ENCODE measurements around the gene TNFAIP8L2.
"Not testable (repeated sequence)": the region's sequence is repeated elsewhere in the genome, so short reads cannot be mapped to it uniquely, and the experiment has no call there.

The TNFAIP8L2 gene

DNA sequence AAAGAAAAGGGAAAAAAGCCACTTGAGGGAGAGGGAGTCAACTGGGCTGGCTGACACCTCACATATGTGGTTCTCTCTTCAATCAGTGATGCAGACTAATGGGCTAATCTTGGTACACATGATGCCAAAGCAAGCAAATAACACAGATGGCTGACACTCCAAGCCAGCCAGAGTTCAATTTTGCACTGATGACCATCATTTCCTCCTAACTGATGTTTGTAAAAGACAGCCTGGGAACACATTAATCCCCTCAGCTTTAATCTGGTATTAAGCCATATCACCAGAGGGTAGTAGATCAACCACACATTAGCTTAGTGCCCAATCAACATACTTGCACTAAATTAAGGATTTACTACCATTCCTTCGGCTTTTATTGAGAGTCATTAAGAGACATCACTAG is 30.8 kb downstream of the TNFAIP8L2 start:
- in situ Hi-C loops (cut with MboI; ENCODE audit: low sequenced_read_pairs) = no loop called here

DNA sequence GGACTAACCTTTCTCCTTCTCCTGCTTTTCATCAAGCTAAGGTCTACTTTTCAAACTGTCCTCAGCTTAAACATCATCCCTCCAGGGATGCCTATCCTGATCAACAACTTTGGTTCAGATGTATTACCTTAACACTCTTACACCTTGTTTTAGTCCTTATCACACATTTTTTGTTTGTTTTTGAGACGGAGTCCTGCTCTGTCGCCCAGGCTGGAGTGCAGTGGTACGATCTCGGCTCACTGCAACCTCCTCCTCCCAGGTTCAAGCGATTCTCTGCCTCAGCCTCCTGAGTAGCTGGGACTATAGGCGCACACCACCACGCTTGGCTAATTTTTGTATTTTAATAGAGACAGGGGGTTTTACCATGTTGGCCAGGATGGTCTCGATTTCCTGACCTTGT is 32.2 kb downstream of the TNFAIP8L2 start:
- in situ Hi-C loops (cut with MboI; ENCODE audit: low sequenced_read_pairs) = not testable (repeated sequence)

DNA sequence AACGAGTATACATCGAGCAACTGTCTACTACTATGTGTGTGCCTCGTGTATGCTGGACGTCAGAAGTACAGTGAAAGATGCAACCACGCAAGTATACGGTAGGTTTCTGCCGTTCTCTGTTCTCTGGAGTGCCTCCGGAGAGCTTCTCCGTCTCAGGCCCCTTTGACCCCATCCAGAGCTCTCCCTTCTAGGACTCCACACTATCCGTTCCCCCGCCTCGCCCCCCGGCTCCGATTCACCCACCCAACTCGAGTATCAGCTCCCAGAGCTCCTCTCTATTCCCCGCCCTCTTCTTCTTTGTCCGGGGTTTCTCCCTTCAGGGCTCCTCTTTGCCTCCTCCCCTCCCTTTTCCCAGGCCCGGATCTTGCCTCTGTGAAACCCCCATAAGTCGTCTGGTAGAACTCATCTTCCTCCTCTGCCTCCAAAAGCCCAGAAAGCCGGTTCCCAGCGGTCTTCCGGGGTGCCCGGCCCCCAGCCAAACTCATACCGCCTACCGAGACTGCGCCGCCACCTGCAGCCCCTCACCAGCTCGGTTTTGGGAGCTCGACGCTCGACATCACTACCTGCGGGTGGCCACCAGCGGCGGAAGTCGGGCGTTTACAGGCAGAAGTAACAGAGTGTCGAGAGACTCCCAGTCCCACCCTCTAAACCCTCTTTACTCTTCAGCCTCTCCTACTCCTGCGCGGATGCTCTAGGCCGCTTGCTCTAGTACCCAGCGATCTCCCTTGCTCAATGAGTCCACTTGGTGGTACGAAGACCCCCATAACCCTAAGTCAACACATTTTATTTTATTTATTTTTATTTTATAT is 33.4 kb downstream of the TNFAIP8L2 start, which contains the start of gene VPS72:
Gene VPS72 (minus strand): TSS at position 561 of the 809 bp plus-strand sequence. CDS start 76 bp downstream, at position 485.
- in situ Hi-C loops (cut with MboI; ENCODE audit: low sequenced_read_pairs) = no loop called here

DNA sequence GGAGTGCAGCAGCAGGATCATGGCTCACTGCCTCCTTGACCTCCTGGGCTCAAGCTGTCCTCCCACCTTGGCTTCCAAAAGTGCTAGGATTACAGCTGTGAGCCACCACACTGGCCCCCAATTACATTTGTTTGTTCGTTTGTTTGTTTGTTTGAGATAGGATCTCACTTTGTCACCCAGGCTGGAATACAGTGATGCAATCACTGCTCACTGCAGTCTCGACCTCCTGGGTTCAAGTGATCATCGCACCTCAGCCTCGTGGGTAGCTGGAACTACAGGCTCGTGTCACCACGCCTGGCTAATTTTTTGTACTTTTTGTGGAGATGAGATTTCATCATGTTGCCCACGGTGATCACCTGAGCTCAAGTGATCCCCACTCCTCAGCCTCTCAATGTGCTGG is 35.6 kb downstream of the TNFAIP8L2 start:
- in situ Hi-C loops (cut with MboI; ENCODE audit: low sequenced_read_pairs) = no loop called here

DNA sequence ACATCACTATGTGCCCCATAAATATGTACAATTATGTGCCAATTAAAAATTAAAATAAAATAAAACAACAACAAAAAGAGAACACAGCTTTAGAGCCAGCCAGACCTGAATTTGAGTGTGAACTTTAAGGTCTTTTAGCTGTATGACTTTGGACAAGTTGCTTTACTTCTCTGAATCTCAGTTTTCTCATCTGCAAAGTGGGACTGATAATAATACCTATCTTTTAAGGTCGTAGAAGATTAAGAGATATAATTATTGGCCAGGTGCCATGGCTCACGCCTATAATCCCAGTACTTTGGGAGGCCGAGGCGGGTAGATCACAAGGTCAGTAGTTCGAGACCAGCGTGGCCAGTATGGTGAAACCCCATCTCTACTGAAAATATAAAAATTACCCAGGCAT is 36.9 kb downstream of the TNFAIP8L2 start:
- in situ Hi-C loops (cut with MboI; ENCODE audit: low sequenced_read_pairs) = no loop called here

DNA sequence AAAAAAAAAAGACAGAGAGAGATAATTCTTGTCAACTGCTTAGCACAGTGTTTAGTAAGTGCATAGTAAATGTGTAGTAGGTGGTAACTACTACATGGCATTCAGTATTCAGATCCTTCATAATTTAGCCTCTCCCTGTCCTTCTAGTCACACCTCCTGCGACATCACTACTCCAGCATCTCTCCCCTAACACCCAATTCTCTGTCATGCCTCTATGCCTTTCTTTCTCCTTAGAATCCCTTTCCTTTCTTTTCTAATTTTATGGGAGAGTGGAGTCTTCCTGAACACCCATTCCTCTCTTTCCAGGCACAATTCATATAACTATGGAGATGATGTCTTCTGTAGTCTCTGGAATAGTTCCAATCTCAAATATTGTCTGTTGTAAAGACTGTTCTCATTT is 37.4 kb downstream of the TNFAIP8L2 start:
- in situ Hi-C loops (cut with MboI; ENCODE audit: low sequenced_read_pairs) = no loop called here

DNA sequence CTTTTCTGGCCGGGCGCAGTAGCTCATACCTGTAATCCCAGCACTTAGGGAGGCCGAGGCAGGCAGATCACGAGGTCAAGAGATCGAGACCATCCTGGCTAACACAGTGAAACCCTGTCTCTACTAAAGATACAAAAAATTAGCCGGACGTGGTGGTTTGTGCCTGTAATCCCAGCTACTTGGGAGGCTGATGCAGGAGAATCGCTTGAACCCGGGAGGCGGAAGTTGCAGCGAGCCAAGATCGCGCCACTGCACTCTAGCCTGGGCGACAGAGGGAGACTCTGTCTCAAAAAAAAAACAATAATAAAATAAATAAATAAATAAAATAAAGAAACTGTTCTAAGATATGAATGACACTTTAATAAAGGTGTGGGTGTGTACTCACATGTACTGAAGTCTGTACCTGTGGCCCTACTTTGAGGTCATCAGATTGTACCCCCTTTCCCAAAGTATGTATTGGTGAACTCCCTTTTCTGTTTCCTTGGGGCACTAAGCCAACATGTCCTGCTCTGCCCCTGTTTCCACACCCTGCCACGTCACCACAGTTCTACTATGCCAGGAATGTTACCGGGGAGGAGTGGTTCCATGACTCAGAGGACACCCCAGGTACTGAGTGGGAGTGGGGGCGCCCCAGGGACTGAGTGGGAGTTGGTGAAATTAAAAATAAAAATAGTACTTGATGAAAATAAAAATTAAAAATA is 38.6 kb downstream of the TNFAIP8L2 start:
- in situ Hi-C loops (cut with MboI; ENCODE audit: low sequenced_read_pairs) = not testable (repeated sequence)

DNA sequence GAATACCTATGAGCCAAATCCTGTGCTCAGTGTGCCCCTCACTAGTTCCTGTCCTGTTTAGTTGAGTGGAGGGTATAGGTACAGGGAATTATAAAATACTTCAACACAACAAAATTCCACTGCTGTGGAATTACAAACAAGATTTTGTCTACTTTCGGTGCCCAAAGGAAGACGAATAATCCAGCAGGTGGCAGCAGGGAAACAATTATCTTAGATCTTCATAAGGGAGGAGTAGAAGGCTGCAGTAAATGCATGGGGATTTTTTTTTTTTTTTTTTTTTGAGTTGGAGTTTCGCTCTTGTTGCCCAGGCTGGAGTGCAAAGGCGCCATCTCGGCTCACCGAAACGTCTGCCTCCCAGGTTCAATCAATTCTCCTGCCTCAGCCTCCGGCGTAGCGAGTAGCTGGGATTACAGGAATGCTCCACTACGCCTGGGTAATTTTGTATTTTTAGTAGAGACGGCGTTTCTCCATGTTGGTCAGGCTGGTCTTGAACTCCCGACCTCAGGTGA is 39.9 kb downstream of the TNFAIP8L2 start:
- in situ Hi-C loops (cut with MboI; ENCODE audit: low sequenced_read_pairs) = no loop called here

DNA sequence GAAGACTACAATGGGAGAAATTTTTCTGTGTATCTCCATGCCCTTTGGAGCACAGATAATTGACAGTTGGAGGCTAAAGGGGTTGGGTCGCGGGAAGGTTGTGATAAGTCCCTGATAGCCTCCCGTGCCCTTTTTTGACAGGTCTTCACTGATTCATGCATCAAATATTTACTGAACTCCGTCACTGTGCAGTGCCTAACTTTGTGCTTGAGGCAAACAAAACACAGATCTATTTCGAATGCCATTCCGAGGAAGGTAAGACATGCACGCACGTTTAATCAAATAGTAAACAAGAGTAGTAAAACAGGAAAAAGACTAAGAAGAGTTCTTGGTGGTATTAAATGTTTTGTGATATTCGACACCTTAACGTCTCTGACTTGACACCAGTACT is 41.4 kb downstream of the TNFAIP8L2 start:
- in situ Hi-C loops (cut with MboI; ENCODE audit: low sequenced_read_pairs) = no loop called here

DNA sequence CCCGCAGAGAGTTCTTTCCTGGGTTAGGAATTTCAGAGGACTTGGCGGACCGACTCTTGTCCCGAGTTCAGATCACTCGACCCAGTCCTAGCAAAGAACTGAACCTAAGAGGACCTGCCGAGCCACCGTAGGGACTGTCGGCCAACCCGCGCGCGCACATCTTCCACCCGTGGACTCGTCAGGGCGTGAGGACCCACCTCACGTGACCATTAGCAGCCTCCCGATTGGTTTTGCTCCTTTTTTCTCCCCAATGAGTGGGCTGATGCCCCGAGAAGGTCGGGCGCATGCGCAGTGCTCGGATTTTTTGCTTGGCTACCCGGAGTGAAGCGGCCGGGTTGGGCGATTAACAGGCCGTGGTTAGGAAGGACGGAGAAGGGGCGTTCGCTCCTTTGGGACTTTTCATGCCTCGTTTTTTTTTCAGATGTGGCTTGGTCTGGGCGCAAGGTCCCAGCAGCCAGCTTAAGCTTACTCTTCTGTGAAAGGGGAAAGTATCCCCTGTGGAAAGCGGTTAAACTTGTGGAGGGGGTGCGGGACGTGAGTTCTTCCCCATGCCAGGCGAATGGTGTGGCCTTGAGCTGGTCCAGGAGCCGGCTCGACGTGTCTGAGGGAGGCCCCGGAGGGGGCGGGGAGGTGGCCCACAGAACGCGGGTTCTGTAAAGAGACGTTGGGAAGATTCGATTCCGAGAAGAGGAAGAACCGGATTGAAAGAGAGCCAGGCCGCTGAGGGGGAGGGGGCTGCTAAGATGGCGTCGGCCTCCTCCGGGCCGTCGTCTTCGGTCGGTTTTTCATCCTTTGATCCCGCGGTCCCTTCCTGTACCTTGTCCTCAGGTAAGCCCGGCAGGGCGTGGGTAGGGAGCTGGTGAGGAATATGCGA is 42.0 kb downstream of the TNFAIP8L2 start, which contains the start of gene PIP5K1A:
Gene PIP5K1A (plus strand): TSS at position 299 of the 874 bp plus-strand sequence. CDS start 445 bp downstream, at position 744.
- in situ Hi-C loops (cut with MboI; ENCODE audit: low sequenced_read_pairs) = no loop called here

DNA sequence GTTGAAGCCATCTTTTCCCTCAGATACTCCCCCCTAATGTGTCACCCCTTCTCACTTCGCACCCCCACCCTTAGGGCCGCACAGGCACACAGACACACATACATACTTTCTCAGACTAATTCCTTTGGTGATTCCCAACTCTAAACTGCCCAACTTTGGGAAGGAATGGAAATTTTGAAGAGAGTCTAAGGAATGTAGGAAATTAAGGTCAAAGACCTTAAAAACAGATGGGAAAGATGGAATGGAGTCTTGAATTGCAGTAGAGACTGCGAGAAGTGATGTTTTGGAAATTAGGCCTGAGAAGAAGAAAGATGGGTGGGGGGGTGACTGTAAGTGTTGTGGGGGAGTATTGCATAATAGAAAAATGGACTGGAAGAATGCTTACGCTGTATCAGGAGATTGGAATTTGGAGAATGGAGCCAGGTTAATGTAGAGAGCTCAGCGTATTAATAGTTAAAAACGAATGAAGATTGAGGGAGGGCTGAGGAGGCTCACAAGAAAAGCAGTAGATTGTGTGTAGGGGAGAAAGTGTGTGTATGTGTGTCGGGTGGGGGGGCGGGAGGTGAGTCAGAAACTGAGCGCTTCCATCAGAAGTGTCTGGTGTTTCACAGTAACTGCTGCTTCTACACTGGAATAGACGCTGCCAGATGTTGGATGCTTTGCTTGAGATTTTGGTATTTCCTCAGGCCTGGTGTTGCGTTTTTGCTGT is 43.6 kb downstream of the TNFAIP8L2 start:
- in situ Hi-C loops (cut with MboI; ENCODE audit: low sequenced_read_pairs) = no loop called here

DNA sequence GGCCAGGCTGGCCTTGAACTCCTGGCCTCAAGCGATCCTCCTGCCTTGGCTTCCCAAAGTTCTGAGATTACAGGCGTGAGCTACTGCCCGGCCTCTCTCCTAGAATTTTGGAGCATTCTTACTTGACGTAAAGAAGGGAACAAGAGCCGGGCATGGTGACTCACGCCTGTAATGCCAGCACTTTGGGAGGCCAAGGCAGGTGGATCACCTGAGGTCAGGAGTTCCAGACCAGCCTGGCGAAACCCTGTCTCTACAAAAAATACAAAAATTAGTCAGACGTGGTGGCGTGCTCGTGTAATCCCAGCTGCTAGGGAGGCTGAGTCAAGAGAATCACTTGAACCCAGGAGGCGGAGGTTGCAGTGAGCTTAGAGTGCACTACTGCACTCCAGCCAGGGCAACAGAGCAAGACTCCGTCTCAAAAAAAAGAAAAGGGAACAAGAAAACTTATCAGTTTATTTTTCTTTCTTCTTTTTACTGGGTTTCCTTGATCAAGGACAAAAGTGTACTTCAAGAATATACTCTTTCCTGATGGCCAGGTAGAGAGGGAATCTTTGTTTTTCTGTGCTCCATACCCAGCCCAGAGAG is 49.0 kb downstream of the TNFAIP8L2 start:
- in situ Hi-C loops (cut with MboI; ENCODE audit: low sequenced_read_pairs) = not testable (repeated sequence)
